HL-60 (cell line): ENCODE results near the gene ECI2.

Experiments used
- DNase-seq, 2 experiments: peaks; one replicate each; pipeline ENCODE4 v3.0.0-alpha.2; 2010 to 2020; ENCODE audit warnings: low read depth in 1 of 2, low spot score in 1 of 2
- H3K27ac ChIP-seq: fragments of 250-450 bp; sonication (Bioruptor Pico); replicated peaks from 2 replicates; pipeline ENCODE4 v1.5.1; 2020; ENCODE audit warnings: mild to moderate bottlenecking, moderate library complexity
- H3K27me3 ChIP-seq: fragments of 250-450 bp; sonication (Bioruptor Pico); 2 replicates; pipeline ENCODE4 v1.5.1; 2021; ENCODE audit warnings: mild to moderate bottlenecking, moderate library complexity; ENCODE audit not compliant: insufficient read depth, poor library complexity, severe bottlenecking
- H3K4me3 ChIP-seq: replicated peaks from 2 replicates; pipeline ENCODE4 v1.5.1; 2011; ENCODE audit warnings: mild to moderate bottlenecking, control low read depth, low read length; ENCODE audit not compliant: insufficient read depth
- GABPA ChIP-seq: IDR thresholded peaks from 2 replicates; pipeline ENCODE4 v1.6.1; 2012; ENCODE audit warnings: low read depth
- POLR2AphosphoS5 ChIP-seq: IDR thresholded peaks from 2 replicates; pipeline ENCODE4 v1.6.1; 2012; ENCODE audit warnings: low read depth
- SPI1 ChIP-seq: IDR thresholded peaks from 2 replicates; pipeline ENCODE4 v1.6.1; 2012; ENCODE audit warnings: low read depth, mild to moderate bottlenecking, borderline replicate concordance
- TF ChIP-seq, protein P1 (sequence below): IDR thresholded peaks from one replicate; pipeline ENCODE4 v1.5.1; 2011; ENCODE audit warnings: low read length, control low read depth, inconsistent platforms; ENCODE audit not compliant: insufficient read depth
- TF ChIP-seq, protein P2 (sequence below): IDR thresholded peaks from 2 replicates; pipeline ENCODE4 v1.6.1; 2012; ENCODE audit warnings: low read depth; ENCODE audit not compliant: insufficient replicate concordance

Gene ECI2

GRCh38 chr6:4178737-4179333, 43.5 kb upstream of the ECI2 start:
- no peak for TF ChIP-seq GABPA
- TF ChIP-seq SPI1, result no peak
- TF ChIP-seq, protein P1, sequence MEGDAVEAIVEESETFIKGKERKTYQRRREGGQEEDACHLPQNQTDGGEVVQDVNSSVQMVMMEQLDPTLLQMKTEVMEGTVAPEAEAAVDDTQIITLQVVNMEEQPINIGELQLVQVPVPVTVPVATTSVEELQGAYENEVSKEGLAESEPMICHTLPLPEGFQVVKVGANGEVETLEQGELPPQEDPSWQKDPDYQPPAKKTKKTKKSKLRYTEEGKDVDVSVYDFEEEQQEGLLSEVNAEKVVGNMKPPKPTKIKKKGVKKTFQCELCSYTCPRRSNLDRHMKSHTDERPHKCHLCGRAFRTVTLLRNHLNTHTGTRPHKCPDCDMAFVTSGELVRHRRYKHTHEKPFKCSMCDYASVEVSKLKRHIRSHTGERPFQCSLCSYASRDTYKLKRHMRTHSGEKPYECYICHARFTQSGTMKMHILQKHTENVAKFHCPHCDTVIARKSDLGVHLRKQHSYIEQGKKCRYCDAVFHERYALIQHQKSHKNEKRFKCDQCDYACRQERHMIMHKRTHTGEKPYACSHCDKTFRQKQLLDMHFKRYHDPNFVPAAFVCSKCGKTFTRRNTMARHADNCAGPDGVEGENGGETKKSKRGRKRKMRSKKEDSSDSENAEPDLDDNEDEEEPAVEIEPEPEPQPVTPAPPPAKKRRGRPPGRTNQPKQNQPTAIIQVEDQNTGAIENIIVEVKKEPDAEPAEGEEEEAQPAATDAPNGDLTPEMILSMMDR, result no peak
- TF ChIP-seq, protein P2, sequence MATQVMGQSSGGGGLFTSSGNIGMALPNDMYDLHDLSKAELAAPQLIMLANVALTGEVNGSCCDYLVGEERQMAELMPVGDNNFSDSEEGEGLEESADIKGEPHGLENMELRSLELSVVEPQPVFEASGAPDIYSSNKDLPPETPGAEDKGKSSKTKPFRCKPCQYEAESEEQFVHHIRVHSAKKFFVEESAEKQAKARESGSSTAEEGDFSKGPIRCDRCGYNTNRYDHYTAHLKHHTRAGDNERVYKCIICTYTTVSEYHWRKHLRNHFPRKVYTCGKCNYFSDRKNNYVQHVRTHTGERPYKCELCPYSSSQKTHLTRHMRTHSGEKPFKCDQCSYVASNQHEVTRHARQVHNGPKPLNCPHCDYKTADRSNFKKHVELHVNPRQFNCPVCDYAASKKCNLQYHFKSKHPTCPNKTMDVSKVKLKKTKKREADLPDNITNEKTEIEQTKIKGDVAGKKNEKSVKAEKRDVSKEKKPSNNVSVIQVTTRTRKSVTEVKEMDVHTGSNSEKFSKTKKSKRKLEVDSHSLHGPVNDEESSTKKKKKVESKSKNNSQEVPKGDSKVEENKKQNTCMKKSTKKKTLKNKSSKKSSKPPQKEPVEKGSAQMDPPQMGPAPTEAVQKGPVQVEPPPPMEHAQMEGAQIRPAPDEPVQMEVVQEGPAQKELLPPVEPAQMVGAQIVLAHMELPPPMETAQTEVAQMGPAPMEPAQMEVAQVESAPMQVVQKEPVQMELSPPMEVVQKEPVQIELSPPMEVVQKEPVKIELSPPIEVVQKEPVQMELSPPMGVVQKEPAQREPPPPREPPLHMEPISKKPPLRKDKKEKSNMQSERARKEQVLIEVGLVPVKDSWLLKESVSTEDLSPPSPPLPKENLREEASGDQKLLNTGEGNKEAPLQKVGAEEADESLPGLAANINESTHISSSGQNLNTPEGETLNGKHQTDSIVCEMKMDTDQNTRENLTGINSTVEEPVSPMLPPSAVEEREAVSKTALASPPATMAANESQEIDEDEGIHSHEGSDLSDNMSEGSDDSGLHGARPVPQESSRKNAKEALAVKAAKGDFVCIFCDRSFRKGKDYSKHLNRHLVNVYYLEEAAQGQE, result no peak
- no peak for TF ChIP-seq POLR2AphosphoS5
- no peak overlapping the region for H3K4me3 ChIP-seq
- H3K27ac ChIP-seq, result no peak overlapping the region
- DNase-seq, result no peak
- H3K27me3 ChIP-seq, result no peaks in the 10 kb centered on the region

DNA sequence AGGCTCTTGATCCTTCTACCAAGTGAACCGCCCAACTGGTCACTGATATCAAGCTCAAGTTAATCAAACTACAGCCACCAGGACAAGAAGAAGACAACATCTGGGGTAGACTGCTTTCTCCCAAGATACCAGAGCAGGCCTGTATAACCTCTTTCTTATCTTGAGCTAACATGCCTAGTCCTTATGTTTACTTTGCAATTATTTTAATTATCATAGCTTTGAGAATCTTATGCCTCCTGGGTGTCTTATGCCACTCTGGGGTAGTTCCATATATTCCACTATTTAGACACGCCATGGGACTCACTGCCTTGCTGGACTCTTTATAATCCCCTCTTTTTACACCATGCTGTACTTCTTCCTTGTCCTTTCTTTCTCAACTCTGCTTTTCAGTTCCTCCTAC, 41.5 kb upstream of the ECI2 start:
- no peak overlapping the region for H3K4me3 ChIP-seq
- H3K27me3 ChIP-seq, result no peaks in the 10 kb centered on the region
- H3K27ac ChIP-seq, result no peak overlapping the region
- TF ChIP-seq, protein P2, result no peak
- TF ChIP-seq, protein P1, result no peak
- TF ChIP-seq GABPA (no peak), POLR2AphosphoS5 (no peak), SPI1 (no peak)
- no peak for DNase-seq

DNA sequence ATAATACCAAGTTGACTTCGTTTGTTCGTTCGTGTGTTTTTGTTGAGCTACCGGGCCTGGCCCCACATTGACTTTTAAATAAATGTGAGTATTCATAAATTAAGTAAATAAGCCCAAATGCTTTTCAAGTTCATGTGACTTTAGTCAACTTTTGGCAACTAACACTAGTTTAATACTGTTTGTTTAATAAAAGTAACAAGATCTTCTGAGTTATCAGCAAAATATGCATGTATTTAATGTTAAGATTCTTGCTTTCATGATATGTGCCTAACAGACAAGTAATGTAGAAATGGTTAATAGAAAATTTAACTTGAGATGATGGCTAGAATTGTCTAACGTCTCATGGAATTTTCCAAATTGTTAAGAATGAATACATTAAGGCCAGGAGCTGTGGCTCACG, 38.7 kb upstream of the ECI2 start:
- H3K27me3 ChIP-seq, result no peaks in the 10 kb centered on the region
- H3K27ac ChIP-seq, result no peak overlapping the region
- DNase-seq, result no peak
- no peak for TF ChIP-seq POLR2AphosphoS5
- TF ChIP-seq, protein P2, result no peak
- no peak overlapping the region for H3K4me3 ChIP-seq

DNA sequence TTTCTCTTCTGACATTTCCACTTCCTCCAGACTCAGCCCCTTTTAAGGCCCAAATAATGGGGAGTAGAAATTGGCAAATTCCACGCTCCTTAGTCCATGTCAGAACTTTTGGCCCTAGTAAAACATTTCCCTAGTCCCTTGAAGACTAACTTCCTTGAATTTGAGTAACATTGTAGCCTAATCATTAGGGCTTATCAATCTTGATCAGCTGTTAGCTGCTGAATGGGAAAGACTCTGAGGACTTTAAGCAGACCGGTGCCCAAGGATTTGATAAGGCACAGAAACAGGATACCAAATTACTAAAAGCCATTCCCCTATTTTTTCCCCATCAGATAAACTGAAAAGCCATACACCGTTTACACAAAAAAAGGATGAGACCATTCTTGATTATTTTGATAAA, 37.0 kb upstream of the ECI2 start:
- no peaks in the 10 kb centered on the region for H3K27me3 ChIP-seq
- no peak for DNase-seq
- H3K27ac ChIP-seq, result no peak overlapping the region
- H3K4me3 ChIP-seq, result no peak overlapping the region
- no peak for TF ChIP-seq POLR2AphosphoS5
- TF ChIP-seq SPI1, result peak; percentile 80; the same call in 1 of the 2 replicates
